Neuronal stem cell (in vitro differentiated cells): ENCODE measurements around the gene LTC4S.

ENCODE experiments used
- DNase-seq: peaks from one replicate; pipeline ENCODE4 v3.0.0-alpha.2; 2013; ENCODE audit warnings: low spot score
- H2AFZ ChIP-seq: one replicate; pipeline ENCODE4 v1.6.1; 2013; ENCODE audit warnings: mild to moderate bottlenecking, low read length, inconsistent platforms
- H2AK5ac ChIP-seq: 2 replicates; pipeline ENCODE4 v1.6.1; 2013; ENCODE audit warnings: low read depth, mild to moderate bottlenecking, inconsistent platforms, low read length, moderate library complexity, mixed read lengths
- H2BK120ac ChIP-seq: 2 replicates; pipeline ENCODE4 v1.6.1; 2013; ENCODE audit warnings: low read depth, mild to moderate bottlenecking, inconsistent platforms, low read length, moderate library complexity, mixed read lengths
- H2BK12ac ChIP-seq: one replicate; pipeline ENCODE4 v1.6.1; 2013; ENCODE audit warnings: low read length, inconsistent platforms
- H2BK15ac ChIP-seq: 2 replicates; pipeline ENCODE4 v1.6.1; 2013; ENCODE audit warnings: mild to moderate bottlenecking, low read length, inconsistent platforms, mixed read lengths
- H2BK5ac ChIP-seq: one replicate; pipeline ENCODE4 v1.6.1; 2013; ENCODE audit warnings: inconsistent platforms, mild to moderate bottlenecking, low read length, moderate library complexity
- H3K14ac ChIP-seq: one replicate; pipeline ENCODE4 v1.6.1; 2013; ENCODE audit warnings: low read length, inconsistent platforms
- H3K18ac ChIP-seq: 2 replicates; pipeline ENCODE4 v1.6.1; 2013; ENCODE audit warnings: low read length, inconsistent platforms
- H3K23ac ChIP-seq: 2 replicates; pipeline ENCODE4 v1.6.1; 2013; ENCODE audit warnings: low read depth, mild to moderate bottlenecking, mixed read lengths, low read length, inconsistent platforms; ENCODE audit not compliant: poor library complexity
- H3K27ac ChIP-seq: replicated peaks from 3 replicates; pipeline ENCODE4 v1.5.1; 2013; ENCODE audit warnings: low read length, inconsistent platforms
- H3K27me3 ChIP-seq, 3 experiments: 2 replicates each; pipeline ENCODE4 v1.6.1; 2013; ENCODE audit warnings: low read length in 3 of 3, mild to moderate bottlenecking in 2 of 3, inconsistent platforms in 1 of 3, low read depth in 1 of 3, mixed read lengths in 1 of 3, moderate library complexity in 1 of 3; ENCODE audit not compliant: control insufficient read depth in 3 of 3, insufficient read depth in 3 of 3
- H3K36me3 ChIP-seq, 2 donors: replicated peaks in 1 of 2; 2 replicates each; pipeline ENCODE4 v1.6.1; 2013; ENCODE audit warnings: low read length in 2 of 2; ENCODE audit not compliant: control insufficient read depth in 2 of 2, insufficient read depth in 2 of 2
- H3K4ac ChIP-seq: 2 replicates; pipeline ENCODE4 v1.6.1; 2013; ENCODE audit warnings: inconsistent platforms, mild to moderate bottlenecking, low read length, moderate library complexity
- H3K4me1 ChIP-seq, 2 donors: 1 replicate in 1 of 2; 2 replicates in 1 of 2; pipeline ENCODE4 v1.6.1; 2013; ENCODE audit warnings: low read length in 2 of 2, low read depth in 1 of 2; ENCODE audit not compliant: control insufficient read depth in 2 of 2, insufficient read depth in 1 of 2
- H3K4me2 ChIP-seq: one replicate; pipeline ENCODE4 v1.6.1; 2013; ENCODE audit warnings: mild to moderate bottlenecking, low read length, inconsistent platforms; ENCODE audit not compliant: insufficient read depth, poor library complexity, severe bottlenecking
- H3K4me3 ChIP-seq, 2 donors: 2 replicates each; pipeline ENCODE4 v1.5.1; 2013; ENCODE audit warnings: low read length in 2 of 2, mild to moderate bottlenecking in 2 of 2, inconsistent platforms in 1 of 2, moderate library complexity in 1 of 2
- H3K79me1 ChIP-seq: one replicate; pipeline ENCODE4 v1.6.1; 2013; ENCODE audit warnings: low read depth, mild to moderate bottlenecking, inconsistent platforms, low read length, moderate library complexity
- H3K9ac ChIP-seq: one replicate; pipeline ENCODE4 v1.6.1; 2013; ENCODE audit warnings: mild to moderate bottlenecking, low read depth, low read length, inconsistent platforms; ENCODE audit not compliant: poor library complexity
- H3K9me3 ChIP-seq, 2 donors: replicated peaks in 1 of 2; 2 replicates each; pipeline versions ENCODE3 to v1.6.1; 2013; ENCODE audit warnings: low read length in 2 of 2, mild to moderate bottlenecking in 2 of 2, inconsistent platforms in 1 of 2, low read depth in 1 of 2, mixed read lengths in 1 of 2, moderate library complexity in 1 of 2; ENCODE audit not compliant: control insufficient read depth in 2 of 2, insufficient read depth in 1 of 2
- H4K8ac ChIP-seq: one replicate; pipeline ENCODE4 v1.6.1; 2013; ENCODE audit warnings: low read depth, mild to moderate bottlenecking, inconsistent platforms, low read length, moderate library complexity
- H4K91ac ChIP-seq: one replicate; pipeline ENCODE4 v1.6.1; 2013; ENCODE audit warnings: low read length, low read depth, mild to moderate bottlenecking, inconsistent platforms; ENCODE audit not compliant: poor library complexity
- whole genome bisulfite sequencing, 2 donors: extraction: QIAGEN DNeasy Blood & Tissue Kit; methylation state at CpG; one replicate each; pipeline ENCODE4 v1.1.7; 2013; ENCODE audit warnings: missing lambda C conversion rate in 2 of 2, mixed read lengths in 1 of 2; ENCODE audit not compliant: insufficient read length in 2 of 2, insufficient replicate concordance in 1 of 2; ENCODE audit errors: extremely low coverage in 2 of 2; 5-methylcytosine and 5-hydroxymethylcytosine counted together

LTC4S gene

DNA sequence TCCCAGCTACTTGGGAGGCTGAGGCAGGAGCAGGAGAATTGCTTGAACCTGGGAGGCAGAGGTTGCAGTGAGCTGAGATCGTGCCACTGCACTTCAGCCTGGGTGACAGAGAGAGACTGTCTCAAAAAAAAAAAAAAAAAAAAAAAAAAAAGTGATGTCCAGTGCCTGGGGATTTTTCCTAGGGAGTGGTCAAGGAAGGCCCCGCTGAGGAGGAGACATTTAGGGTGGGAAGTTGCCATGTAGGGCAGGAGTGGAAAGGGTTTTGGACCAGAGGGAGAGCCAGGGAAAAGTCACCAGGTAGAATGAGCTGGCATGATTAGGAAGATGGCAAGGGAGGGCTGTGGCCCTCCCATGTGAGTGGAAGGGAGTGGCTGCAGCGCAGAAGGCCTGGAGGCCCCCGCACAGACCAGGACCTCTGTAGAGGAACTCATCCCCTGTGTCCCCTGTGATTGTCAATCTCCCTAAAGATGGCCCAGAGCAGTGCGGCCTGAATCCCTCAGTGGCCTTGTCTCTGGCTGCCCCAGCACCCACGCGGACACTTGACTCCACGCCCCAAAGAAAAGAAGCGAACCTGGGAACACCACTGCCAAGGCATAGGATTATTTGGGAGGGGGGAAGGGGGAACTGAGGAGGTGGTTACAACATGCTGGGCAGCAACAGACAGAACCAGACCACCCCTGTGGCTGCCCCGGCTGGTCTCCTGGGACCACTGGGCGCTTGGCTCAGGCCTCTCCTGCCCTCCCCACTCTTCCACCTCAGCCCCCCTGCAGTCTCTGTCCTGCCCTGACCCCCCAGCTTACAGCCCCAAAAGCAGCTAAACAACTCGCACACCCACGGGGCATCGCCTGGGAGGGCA lies 24.3 kb downstream of the LTC4S start:
- H3K23ac ChIP-seq, result peak overlapping the region; percentile 32
- H3K36me3 ChIP-seq, result peaks cover 6 to 38% of the 10 kb centered on the region in 2 donors
- no peak overlapping the region for H3K9ac ChIP-seq
- peaks cover 23 to 35% of the 10 kb centered on the region in 2 donors for H3K4me1 ChIP-seq
- DNase-seq, result no peak
- H4K91ac ChIP-seq, result peak overlapping the region; percentile 14
- no peak overlapping the region for H3K27ac ChIP-seq
- WGBS, 2 donors, result no CpG with 5 or more reads among the region's 14 CpGs
- H3K79me1 ChIP-seq, result peaks cover 17% of the 10 kb centered on the region
- H3K9me3 ChIP-seq, result peaks cover 0 to 2% of the 10 kb centered on the region in 2 donors
- peak overlapping the region; percentile 94 for H3K14ac ChIP-seq
- H2AFZ ChIP-seq, result peak overlapping the region; percentile 70
- peak overlapping the region; percentile 100 for H2AK5ac ChIP-seq
- H2BK120ac ChIP-seq, result peak overlapping the region; percentile 42
- H3K18ac ChIP-seq, result peak overlapping the region; percentile 89
- H2BK5ac ChIP-seq, result peak overlapping the region; percentile 79
- peak overlapping the region; percentile 37 for H3K4me2 ChIP-seq
- H3K4ac ChIP-seq, result no peak overlapping the region
- peaks cover 0 to 4% (median 0%) of the 10 kb centered on the region in 3 experiments for H3K27me3 ChIP-seq
- no peak overlapping the region for H4K8ac ChIP-seq
- peak overlapping the region in 1 of 2 donors; percentile 29 for H3K4me3 ChIP-seq
- peak overlapping the region; percentile 2 for H2BK12ac ChIP-seq
- peak overlapping the region; percentile 97 for H2BK15ac ChIP-seq

DNA sequence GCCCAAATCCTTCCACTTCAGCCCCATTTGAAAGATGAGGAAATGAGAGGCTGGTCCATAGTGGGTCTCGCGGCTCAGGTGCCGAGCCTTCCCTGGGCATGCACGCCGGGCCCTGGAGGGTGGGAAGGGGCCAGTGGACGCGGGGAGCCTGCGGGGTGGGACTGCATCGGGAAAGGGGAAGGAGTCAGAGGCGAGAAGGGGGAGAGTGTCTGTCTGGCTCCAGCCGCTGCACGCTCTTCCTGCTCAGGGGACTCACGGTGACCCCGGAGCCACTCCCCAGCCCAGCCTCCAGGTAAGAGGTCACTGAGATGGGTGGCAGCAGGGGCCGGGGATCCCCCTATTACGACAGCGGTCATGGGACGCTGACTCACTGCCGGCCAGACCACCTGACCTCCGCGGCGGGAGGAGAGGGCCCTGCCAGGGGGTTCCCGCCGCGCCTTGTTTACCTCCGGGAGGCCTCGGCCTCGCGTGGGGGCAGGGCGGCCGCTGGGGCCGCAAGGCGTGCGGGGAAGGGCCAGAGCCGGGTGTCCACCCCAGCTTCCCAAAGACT lies 25.0 kb downstream of the LTC4S start:
- no peak for DNase-seq
- peaks cover 19% of the 10 kb centered on the region for H3K79me1 ChIP-seq
- peaks cover 0 to 2% of the 10 kb centered on the region in 2 donors for H3K9me3 ChIP-seq
- peak overlapping the region; percentile 97 for H2BK15ac ChIP-seq
- H3K4me2 ChIP-seq, result peak overlapping the region; percentile 37
- peak overlapping the region; percentile 42 for H2BK120ac ChIP-seq
- no CpG with 5 or more reads among the region's 35 CpGs for WGBS, 2 donors
- peaks cover 9 to 38% of the 10 kb centered on the region in 2 donors for H3K36me3 ChIP-seq
- peaks cover 0 to 4% (median 0%) of the 10 kb centered on the region in 3 experiments for H3K27me3 ChIP-seq
- peak overlapping the region; percentile 94 for H3K14ac ChIP-seq
- H2BK12ac ChIP-seq, result peak overlapping the region; percentile 2
- H3K23ac ChIP-seq, result peak overlapping the region; percentile 32
- H2AK5ac ChIP-seq, result peak overlapping the region; percentile 100
- no peak overlapping the region for H3K4ac ChIP-seq
- peak overlapping the region; percentile 14 for H4K91ac ChIP-seq
- H3K18ac ChIP-seq, result peak overlapping the region; percentile 89
- no peak overlapping the region for H4K8ac ChIP-seq
- H2AFZ ChIP-seq, result peak overlapping the region; percentile 70
- H3K9ac ChIP-seq, result no peak overlapping the region
- peak overlapping the region; percentile 98 for H2BK5ac ChIP-seq
- no peak overlapping the region for H3K27ac ChIP-seq
- peaks cover 23 to 35% of the 10 kb centered on the region in 2 donors for H3K4me1 ChIP-seq
- H3K4me3 ChIP-seq, result peak overlapping the region in 1 of 2 donors; percentile 29

DNA sequence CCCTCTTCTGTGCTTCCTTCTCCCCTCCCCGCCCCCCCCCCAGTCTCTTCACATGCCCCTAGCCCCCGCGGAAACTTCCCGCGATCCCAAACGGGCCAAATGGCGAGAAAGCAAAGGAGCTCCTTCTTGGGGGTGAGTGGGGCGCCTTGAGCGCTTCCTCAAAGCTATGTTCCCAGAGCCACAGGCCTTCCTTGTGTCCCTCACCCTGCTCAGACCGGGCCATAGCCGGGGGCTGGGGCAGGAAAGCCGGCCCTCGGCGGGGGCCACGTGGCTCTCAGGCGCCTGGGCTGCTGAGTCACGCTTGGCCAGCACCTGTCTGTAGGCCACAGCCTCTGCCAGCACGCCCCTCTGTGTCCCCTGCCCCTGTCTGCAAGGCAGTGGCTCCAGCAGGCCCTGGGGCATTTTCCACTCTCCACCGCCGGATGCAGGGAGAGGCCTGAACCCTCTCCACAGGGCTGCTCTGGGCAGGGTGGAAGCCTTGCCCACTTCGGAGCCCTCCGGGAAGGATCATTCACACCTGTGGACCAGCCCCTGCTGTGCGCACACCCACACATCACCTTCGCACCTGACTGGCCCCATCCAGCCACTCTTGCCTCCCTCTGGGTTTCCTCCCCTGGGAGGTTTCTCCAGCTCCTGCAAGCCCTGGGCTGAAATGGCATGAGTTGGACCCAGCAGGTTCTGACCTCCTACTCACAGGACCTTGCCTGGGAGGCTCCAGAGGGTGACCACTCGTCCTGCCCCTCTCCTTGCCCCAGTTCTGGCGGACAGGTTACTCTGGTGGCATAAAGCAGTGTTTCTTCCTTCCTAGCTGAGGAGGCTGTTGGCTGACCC lies 25.7 kb downstream of the LTC4S start:
- Histone ChIP-seq H4K91ac (peak overlapping the region; percentile 96), H3K23ac (peak overlapping the region; percentile 99), H4K8ac (no peak overlapping the region), H3K4me1 (peaks cover 23 to 35% of the 10 kb centered on the region in 2 donors), H3K18ac (peak overlapping the region; percentile 97), H3K4me3 (peak overlapping the region in 1 of 2 donors; percentile 13), H2AK5ac (peak overlapping the region; percentile 100), H3K79me1 (peaks cover 23% of the 10 kb centered on the region), H3K14ac (peak overlapping the region; percentile 65), H2BK15ac (peak overlapping the region; percentile 97), H2AFZ (peak overlapping the region; percentile 70), H3K27me3 (peaks cover 0 to 4% (median 0%) of the 10 kb centered on the region in 3 experiments), H3K9me3 (peaks cover 0 to 4% of the 10 kb centered on the region in 2 donors), H3K4ac (peak overlapping the region; percentile 99), H3K4me2 (peak overlapping the region; percentile 31), H2BK12ac (peak overlapping the region; percentile 99), H3K9ac (peak overlapping the region; percentile 63), H3K36me3 (peaks cover 16 to 38% of the 10 kb centered on the region in 2 donors), H3K27ac (peak overlapping the region; percentile 38), H2BK5ac (peak overlapping the region; percentile 98), H2BK120ac (peak overlapping the region; percentile 99)
- no CpG with 5 or more reads among the region's 26 CpGs for WGBS, 2 donors
- no peak for DNase-seq
